AG09309 (cell line): ENCODE results near the gene ZYX.

ENCODE experiments used
- DNase-seq: peaks from one replicate; pipeline ENCODE4 v3.0.0-alpha.2; 2010; ENCODE audit warnings: low read depth
- H3K4me3 ChIP-seq: 2 replicates; pipeline ENCODE4 v1.5.1; 2011; ENCODE audit warnings: mild to moderate bottlenecking, low read depth, low read length, moderate library complexity; ENCODE audit not compliant: control insufficient read depth
- TF ChIP-seq, protein P1 (sequence below): IDR thresholded peaks from 2 replicates; pipeline ENCODE4 v1.5.1; 2011; ENCODE audit warnings: mild to moderate bottlenecking, low read depth, low read length, inconsistent platforms; ENCODE audit not compliant: insufficient read depth, control insufficient read depth; ENCODE audit errors: missing control alignments

ZYX gene

DNA sequence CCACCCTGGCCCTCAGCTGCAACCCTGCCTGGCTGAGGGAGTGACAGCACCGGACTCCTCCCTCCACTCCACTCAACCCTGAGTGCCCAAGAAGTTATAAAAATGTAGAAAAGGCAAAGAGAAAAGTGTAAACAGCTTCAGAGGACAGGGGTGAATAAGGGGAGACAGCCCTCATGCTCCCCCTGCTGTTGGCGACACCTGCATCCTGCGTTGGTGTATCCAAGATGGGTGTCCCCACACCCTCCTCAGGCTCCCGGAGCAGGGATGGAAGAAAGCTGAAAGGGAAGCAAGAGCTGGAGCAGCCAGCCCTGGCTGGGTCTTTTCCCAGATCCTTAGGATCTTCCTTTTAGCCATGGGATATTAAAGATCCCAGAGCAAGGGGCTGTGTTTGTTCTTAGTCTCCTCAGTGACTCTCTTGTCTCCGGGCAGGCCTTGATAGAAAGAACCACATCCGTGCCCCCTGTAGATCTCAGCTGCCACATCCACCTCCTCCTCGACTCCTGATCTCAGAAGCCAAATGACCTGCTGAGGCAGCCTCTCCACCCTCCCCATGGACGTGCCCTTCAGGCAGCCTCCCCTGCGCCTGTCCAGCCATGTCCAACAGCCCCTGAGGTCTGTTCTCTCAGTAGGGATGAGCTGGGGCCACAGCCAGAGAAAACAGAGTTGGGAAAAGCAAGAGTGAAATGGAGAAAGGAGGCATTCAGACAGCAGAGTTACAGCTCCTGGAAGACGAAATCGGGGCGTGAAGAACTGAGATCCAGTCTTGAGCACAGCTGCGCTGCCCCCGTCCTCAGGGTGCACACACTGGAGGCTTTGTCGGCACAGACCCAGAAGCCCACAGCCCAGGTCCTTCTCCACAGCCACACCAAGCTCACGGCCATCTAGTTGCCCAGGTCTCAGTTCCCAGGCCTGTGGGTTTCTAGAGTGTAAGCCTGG is 25.4 kb upstream of the ZYX start:
- TF ChIP-seq, protein P1, sequence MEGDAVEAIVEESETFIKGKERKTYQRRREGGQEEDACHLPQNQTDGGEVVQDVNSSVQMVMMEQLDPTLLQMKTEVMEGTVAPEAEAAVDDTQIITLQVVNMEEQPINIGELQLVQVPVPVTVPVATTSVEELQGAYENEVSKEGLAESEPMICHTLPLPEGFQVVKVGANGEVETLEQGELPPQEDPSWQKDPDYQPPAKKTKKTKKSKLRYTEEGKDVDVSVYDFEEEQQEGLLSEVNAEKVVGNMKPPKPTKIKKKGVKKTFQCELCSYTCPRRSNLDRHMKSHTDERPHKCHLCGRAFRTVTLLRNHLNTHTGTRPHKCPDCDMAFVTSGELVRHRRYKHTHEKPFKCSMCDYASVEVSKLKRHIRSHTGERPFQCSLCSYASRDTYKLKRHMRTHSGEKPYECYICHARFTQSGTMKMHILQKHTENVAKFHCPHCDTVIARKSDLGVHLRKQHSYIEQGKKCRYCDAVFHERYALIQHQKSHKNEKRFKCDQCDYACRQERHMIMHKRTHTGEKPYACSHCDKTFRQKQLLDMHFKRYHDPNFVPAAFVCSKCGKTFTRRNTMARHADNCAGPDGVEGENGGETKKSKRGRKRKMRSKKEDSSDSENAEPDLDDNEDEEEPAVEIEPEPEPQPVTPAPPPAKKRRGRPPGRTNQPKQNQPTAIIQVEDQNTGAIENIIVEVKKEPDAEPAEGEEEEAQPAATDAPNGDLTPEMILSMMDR: peak; percentile 3
- DNase-seq: no peak
- H3K4me3 ChIP-seq: no peak overlapping the region

DNA sequence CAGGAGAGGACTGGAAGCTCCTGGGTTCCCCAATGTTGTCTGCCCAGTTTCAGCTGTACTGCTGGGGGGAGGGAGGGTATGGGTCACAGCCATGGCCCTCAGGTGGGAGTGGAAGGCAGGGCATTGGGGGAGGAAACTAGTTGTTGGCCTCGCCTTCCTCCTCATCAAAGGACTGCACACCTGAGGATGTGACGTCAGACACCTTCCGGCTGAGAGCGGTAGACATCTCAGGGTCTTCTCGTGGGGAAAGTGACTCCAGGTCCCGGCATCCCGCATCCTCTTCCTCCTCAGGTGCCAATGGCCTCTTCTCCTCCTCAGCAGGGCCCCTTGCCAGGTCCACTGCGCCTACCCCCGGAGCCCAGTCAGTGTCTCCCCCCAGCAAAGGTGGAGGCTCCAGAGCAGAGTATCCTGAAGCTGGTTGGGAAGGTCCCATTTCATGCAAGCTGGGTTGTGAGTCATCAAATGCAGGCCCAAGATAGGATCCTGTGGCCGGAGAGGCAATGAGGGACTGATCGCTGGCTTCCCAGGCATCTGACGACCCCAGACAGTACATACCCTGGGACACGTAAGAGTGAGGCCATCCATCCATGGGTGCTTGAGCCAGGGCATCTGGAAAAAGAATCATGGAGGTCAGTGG is 24.6 kb upstream of the ZYX start:
- no peak for DNase-seq
- TF ChIP-seq, protein P1: no peak
- no peak overlapping the region for H3K4me3 ChIP-seq

DNA sequence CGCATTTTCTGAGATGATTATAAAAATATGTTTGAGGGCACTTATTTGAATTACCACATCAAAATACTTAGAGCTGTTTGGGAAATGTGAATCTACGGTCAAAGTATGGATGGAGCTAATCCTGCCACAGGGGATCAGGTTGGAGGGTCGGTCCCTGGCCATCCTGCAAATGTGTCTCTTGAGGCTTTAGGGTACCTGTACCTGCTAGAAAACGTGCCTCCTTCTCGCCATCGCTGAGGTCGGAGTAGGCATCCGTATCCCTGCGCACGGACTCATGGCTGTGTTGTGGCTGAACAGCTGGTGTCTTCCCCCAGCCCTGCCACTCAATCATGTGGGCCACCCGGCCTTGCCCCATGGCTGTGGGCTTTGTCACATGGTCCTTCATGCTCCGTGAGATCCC is 22.5 kb upstream of the ZYX start:
- H3K4me3 ChIP-seq: no peak overlapping the region
- no peak for DNase-seq
- TF ChIP-seq, protein P1: no peak

DNA sequence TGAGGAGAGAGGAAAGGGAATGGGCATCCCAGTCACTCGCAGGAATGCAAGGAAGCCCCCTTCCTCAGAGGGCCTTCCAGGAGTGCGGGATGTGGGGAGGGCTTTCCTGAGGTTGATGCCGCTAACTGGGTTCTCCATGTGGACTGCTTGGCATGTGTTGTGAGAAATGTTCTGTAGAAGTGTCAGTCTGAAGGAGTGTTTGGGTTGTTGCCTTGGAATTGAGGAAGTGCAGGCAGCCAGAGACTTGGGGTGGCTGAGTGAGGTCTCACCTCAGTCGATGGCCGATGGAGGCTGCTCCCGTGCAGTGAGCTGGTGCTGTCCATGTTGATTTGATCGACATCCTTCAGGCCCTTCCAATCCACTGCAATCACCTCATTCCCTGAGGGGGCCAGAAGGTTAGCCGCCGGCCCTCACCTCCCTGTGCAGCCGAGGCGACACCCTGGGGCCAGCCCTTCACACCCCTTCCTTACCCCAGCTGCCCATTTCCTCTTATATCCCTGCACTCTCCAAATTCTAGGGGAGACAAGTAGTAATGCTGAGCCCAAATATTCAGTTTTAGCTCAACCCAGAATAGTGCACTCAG is 21.3 kb upstream of the ZYX start:
- no peak overlapping the region for H3K4me3 ChIP-seq
- TF ChIP-seq, protein P1: no peak
- no peak for DNase-seq

DNA sequence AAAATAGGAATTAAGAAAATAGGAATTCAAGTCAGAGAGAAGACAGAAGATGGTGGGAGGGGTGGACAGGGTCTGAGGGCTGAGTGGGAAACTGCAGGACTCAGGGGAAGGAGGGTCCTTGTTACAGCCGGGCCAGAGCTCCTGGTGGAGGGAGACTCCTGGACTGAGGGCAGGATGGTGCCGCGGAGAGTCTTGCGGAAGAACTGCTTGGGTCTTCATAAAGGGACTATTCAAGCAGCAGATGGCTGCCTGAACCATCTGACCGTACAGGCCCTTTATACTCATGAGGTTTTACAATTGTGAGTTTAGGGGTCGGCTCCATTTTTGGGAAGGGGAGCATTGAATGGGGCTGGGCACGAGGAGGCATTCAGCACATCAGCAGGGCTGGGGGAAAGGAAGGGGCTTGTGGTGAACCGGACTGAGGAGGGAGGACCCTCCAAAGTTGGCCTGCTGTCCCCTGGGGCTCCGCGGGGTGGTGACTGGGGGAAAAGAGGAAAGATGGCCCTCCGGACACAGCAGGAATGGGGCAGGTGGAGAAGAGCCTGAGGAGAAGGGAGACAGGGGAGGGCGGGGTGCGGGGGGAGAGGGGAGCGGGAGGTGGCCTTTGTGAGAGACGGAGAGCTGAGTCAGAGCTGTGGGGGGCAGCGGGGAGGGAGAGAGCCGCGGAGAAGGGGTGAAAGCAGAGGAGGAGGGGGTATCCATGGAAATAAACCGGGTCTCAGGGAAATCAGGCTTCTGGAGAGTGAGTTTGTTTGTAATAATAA is 20.2 kb upstream of the ZYX start:
- DNase-seq: no peak
- TF ChIP-seq, protein P1: no peak
- H3K4me3 ChIP-seq: no peak overlapping the region

DNA sequence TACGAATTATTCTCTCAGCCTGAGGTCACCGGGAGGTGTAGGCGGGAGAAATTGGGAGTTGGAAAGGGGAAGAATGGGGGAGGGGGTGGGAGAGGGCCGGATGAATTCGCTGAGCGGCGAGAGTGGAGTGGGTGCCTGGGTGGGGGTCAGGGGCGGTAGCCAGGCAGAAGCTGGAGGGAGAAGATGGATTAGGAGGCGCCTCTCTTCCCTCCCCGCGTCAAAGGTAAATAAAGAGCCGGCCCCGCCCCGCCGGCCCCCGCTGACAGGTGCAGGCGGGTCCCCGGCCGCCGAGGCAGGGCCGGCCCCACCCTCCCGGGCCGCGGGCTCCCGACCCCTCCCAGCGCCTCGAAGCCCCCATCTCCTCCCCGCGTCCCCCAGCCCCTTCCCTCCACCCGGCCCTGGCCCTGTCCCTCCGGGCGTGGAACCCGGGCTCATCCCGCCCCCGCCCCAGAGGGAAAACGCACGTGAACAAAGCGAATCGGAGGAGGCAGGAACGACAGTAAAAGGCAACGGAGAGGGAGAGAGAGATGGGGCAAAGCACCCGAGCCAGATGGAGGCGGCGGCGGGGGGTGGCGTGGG is 19.5 kb upstream of the ZYX start:
- DNase-seq: no peak
- TF ChIP-seq, protein P1: no peak
- peak overlapping the region; percentile 56 for H3K4me3 ChIP-seq
